ENCODE results near the gene PTPRR. TPM values are rescaled to one million over a fixed set of nuclear protein-coding genes. Genes with fewer than 3 reads are reported as not detected.

PTPRR gene
- total and polyA plus RNA-seq, 10 of the 15 experiments (the other 5 are each of a cell fraction or from before 2014, with no cell fraction given) = 0.14 to 3.1 (median 0.42) TPM

DNA sequence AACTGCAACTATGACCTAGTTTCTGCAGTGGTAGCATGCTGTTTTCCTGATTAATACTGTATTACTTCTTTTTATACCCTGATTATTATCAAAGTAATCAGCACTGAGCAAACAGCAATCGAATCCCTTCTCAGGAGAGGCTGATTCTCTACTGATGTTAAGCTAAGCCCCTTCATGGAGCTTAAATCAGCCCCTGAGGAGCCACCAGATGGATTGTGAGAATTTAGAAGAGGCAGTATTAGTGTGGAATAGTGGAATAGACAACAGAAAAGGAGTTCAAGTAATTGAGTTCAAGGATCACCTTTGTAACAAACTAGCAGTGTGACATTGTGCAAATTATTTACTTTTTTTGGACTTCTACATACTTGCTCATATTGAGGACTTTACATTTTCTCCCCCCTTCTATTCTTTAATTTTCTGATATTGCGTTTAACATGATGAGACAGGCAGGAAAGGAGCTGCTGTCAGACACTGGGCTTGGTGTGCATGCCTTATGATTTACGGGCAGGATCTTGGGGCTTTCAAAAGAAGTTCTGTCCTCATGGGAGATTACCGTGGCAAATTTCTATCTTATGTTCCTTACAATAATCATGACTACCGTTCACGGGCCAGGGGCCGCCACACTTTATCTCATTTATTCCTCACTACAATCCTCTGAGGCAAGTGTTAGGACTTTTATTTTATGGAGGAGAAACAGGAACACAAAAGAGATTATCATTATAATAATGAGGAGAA lies 68.0 kb downstream of the PTPRR start:
- H3K27ac ChIP-seq (ENCODE audit: control insufficient read depth, insufficient read depth) = no peak overlapping the region
- H3K36me3 ChIP-seq (ENCODE audit: control insufficient read depth in 2 of 2, insufficient read depth in 2 of 2, low read length in 1 of 2) = no peaks in the 10 kb centered on the region
- ChIA-PET SMC1A (ENCODE audit: uncharacterized antibody, unreplicated experiment) (no interaction called here), POLR2A (interaction anchor here (0.6 kb wide), 1 partner anchor 1725 kb away, joined by 3 read pairs; no protein-coding TSS in a partner anchor), RAD21 (ENCODE audit: unreplicated experiment) (no interaction called here), CTCF (interaction anchor here (0.6 kb wide), 1 partner anchor 691 kb away, joined by 4 read pairs; no protein-coding TSS in a partner anchor)
- BruUV-seq (replicated peaks) = no TSS peak
- ATAC-seq (no peak), DNase-seq (ENCODE audit: low read depth, low spot score) (no peak), FAIRE-seq (no peak)
- no peak overlapping the region for H3K4me2 ChIP-seq (ENCODE audit: control insufficient read depth, insufficient read depth)
- H3K79me2 ChIP-seq (ENCODE audit: control insufficient read depth, insufficient read depth, low read length) = no peaks in the 10 kb centered on the region
- H3K9me3 ChIP-seq (replicated peaks; ENCODE audit: control insufficient read depth, insufficient read depth, low read length) = no peaks in the 10 kb centered on the region
- 30% methylated on average over 7 of the region's 7 CpGs for WGBS (ENCODE audit: insufficient coverage, insufficient replicate concordance, low lambda C conversion rate, missing lambda C conversion rate)
- H3K4me3 ChIP-seq = no peak overlapping the region
- TF ChIP-seq RELA (IDR thresholded peaks at IDR 0.05; ENCODE audit: borderline replicate concordance, partially characterized antibody) = no peak
- no peak for TF ChIP-seq SREBF1 (IDR thresholded peaks at IDR 0.05; ENCODE audit: low read length)
- TF ChIP-seq SIN3A (IDR thresholded peaks at IDR 0.05; ENCODE audit: low read depth, low read length) = no peak
- no peak for TF ChIP-seq NFYA (IDR thresholded peaks at IDR 0.05; ENCODE audit: borderline replicate concordance, low read depth, low read length)
- no peak for TF ChIP-seq SMAD5 (IDR thresholded peaks at IDR 0.05; ENCODE audit: low read depth)
- TF ChIP-seq NFIC (IDR thresholded peaks at IDR 0.05; ENCODE audit: low read depth, low read length) = no peak
- no peak for TF ChIP-seq PML (IDR thresholded peaks at IDR 0.05; ENCODE audit: low read length)
- TF ChIP-seq, protein P1, sequence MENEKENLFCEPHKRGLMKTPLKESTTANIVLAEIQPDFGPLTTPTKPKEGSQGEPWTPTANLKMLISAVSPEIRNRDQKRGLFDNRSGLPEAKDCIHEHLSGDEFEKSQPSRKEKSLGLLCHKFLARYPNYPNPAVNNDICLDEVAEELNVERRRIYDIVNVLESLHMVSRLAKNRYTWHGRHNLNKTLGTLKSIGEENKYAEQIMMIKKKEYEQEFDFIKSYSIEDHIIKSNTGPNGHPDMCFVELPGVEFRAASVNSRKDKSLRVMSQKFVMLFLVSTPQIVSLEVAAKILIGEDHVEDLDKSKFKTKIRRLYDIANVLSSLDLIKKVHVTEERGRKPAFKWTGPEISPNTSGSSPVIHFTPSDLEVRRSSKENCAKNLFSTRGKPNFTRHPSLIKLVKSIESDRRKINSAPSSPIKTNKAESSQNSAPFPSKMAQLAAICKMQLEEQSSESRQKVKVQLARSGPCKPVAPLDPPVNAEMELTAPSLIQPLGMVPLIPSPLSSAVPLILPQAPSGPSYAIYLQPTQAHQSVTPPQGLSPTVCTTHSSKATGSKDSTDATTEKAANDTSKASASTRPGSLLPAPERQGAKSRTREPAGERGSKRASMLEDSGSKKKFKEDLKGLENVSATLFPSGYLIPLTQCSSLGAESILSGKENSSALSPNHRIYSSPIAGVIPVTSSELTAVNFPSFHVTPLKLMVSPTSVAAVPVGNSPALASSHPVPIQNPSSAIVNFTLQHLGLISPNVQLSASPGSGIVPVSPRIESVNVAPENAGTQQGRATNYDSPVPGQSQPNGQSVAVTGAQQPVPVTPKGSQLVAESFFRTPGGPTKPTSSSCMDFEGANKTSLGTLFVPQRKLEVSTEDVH (IDR thresholded peaks at IDR 0.05; ENCODE audit: low read depth, partially characterized antibody) = no peak
- TF ChIP-seq PAX5 (IDR thresholded peaks at IDR 0.05; ENCODE audit: borderline replicate concordance, low read depth, low read length) = no peak
- TF ChIP-seq SRF (IDR thresholded peaks at IDR 0.05; ENCODE audit: low read depth in 2 of 2, low read length in 2 of 2) = no peak
- no peak for TF ChIP-seq LARP7 (IDR thresholded peaks at IDR 0.05)
- no peak for TF ChIP-seq IRF4 (IDR thresholded peaks at IDR 0.05; ENCODE audit: low read depth, low read length)
- TF ChIP-seq GABPA (IDR thresholded peaks at IDR 0.05; ENCODE audit: low read depth) = no peak
- TF ChIP-seq RBBP5 (conservative IDR thresholded peaks at IDR 0.05) = no peak
- TF ChIP-seq, protein P2, sequence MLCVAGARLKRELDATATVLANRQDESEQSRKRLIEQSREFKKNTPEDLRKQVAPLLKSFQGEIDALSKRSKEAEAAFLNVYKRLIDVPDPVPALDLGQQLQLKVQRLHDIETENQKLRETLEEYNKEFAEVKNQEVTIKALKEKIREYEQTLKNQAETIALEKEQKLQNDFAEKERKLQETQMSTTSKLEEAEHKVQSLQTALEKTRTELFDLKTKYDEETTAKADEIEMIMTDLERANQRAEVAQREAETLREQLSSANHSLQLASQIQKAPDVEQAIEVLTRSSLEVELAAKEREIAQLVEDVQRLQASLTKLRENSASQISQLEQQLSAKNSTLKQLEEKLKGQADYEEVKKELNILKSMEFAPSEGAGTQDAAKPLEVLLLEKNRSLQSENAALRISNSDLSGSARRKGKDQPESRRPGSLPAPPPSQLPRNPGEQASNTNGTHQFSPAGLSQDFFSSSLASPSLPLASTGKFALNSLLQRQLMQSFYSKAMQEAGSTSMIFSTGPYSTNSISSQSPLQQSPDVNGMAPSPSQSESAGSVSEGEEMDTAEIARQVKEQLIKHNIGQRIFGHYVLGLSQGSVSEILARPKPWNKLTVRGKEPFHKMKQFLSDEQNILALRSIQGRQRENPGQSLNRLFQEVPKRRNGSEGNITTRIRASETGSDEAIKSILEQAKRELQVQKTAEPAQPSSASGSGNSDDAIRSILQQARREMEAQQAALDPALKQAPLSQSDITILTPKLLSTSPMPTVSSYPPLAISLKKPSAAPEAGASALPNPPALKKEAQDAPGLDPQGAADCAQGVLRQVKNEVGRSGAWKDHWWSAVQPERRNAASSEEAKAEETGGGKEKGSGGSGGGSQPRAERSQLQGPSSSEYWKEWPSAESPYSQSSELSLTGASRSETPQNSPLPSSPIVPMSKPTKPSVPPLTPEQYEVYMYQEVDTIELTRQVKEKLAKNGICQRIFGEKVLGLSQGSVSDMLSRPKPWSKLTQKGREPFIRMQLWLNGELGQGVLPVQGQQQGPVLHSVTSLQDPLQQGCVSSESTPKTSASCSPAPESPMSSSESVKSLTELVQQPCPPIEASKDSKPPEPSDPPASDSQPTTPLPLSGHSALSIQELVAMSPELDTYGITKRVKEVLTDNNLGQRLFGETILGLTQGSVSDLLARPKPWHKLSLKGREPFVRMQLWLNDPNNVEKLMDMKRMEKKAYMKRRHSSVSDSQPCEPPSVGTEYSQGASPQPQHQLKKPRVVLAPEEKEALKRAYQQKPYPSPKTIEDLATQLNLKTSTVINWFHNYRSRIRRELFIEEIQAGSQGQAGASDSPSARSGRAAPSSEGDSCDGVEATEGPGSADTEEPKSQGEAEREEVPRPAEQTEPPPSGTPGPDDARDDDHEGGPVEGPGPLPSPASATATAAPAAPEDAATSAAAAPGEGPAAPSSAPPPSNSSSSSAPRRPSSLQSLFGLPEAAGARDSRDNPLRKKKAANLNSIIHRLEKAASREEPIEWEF (IDR thresholded peaks at IDR 0.05; ENCODE audit: insufficient replicate concordance, low read depth, low read length) = no peak
- TF ChIP-seq ZBED1 (IDR thresholded peaks at IDR 0.05; ENCODE audit: borderline replicate concordance) = no peak
- TF ChIP-seq ZNF217 (IDR thresholded peaks at IDR 0.05) = no peak
- intact Hi-C loops (cut with micrococcal nuclease; ENCODE audit: unreplicated experiment) (no loop called here), in situ Hi-C loops (cut with MboI) (no loop called here)
- no peaks in the 10 kb centered on the region for H3K27me3 ChIP-seq (replicated peaks in 1 of 2; ENCODE audit: control insufficient read depth in 2 of 2, insufficient read depth in 2 of 2, low read length in 1 of 2)
- no peak overlapping the region for H3K9ac ChIP-seq (ENCODE audit: control insufficient read depth, insufficient read depth, low read length)
- H2AFZ ChIP-seq (ENCODE audit: control insufficient read depth, low read depth, low read length) = no peak overlapping the region
- no peaks in the 10 kb centered on the region for H4K20me1 ChIP-seq (ENCODE audit: control insufficient read depth, insufficient read depth)
- no peaks in the 10 kb centered on the region for H3K4me1 ChIP-seq (ENCODE audit: control insufficient read depth, insufficient read depth, low read length)
